ENCODE measurements around the gene ZSWIM6. TPM values are rescaled to one million over a fixed set of nuclear protein-coding genes. Genes with fewer than 3 reads are reported as not detected.

ZSWIM6 gene
- total and polyA plus RNA-seq, 2 of the 4 experiments (the other 2 are of a cell fraction), result 10.8 to 14.1 TPM

- DNase-seq, result no peak
- dilution Hi-C loops (cut with HindIII; ENCODE audit: low sequenced_read_pairs, unreplicated experiment) (no loop called here), in situ Hi-C loops (cut with MboI; ENCODE audit: low sequenced_read_pairs) (no loop called here), intact Hi-C loops (cut with micrococcal nuclease) (no loop called here)
- Histone ChIP-seq H3K23ac (ENCODE audit: low read depth, low read length) (no peak overlapping the region), H2BK20ac (ENCODE audit: low read depth, low read length) (no peak overlapping the region), H2AK9ac (replicated peaks; ENCODE audit: low read depth, low read length, poor library complexity) (no peak overlapping the region), H3K9me3 (ENCODE audit: control insufficient read depth, insufficient read depth, low read length) (no peaks in the 10 kb centered on the region), H3K14ac (replicated peaks; ENCODE audit: low read depth, low read length) (0 out of 2 replicates have a peak overlapping the region, but pooled peaks have one; percentile 34), H3K18ac (ENCODE audit: low read depth, low read length) (no peak overlapping the region), H2BK15ac (ENCODE audit: low read depth, low read length) (no peak overlapping the region), H4K91ac (ENCODE audit: insufficient read depth, low read depth, low read length) (no peak overlapping the region), H3K4me2 (ENCODE audit: low read depth, low read length) (no peak overlapping the region), H3K27ac (ENCODE audit: insufficient read depth, low read length) (no peak overlapping the region), H3K9ac (ENCODE audit: low read depth, low read length) (no peak overlapping the region), H4K8ac (ENCODE audit: low read depth in 2 of 2, low read length in 2 of 2) (no peak overlapping the region), H3K36me3 (ENCODE audit: control insufficient read depth, insufficient read depth, low read length) (no peaks in the 10 kb centered on the region), H2BK5ac (ENCODE audit: low read depth, low read length, poor library complexity, severe bottlenecking) (no peak overlapping the region), H4K5ac (ENCODE audit: low read depth, low read length) (no peak overlapping the region), H4K20me1 (ENCODE audit: insufficient read depth, low read length) (peaks cover 62% of the 10 kb centered on the region), H3K4ac (ENCODE audit: low read depth, low read length) (no peak overlapping the region), H3K27me3 (ENCODE audit: control insufficient read depth, insufficient read depth, low read length) (no peaks in the 10 kb centered on the region), H2AFZ (replicated peaks; ENCODE audit: low read length, poor library complexity) (no peak overlapping the region), H3K9me1 (ENCODE audit: insufficient read depth, low read length) (peaks cover 11% of the 10 kb centered on the region), H3K4me1 (ENCODE audit: control insufficient read depth, insufficient read depth, low read length) (peaks cover 16% of the 10 kb centered on the region), H3K56ac (ENCODE audit: extremely low read depth, insufficient read depth, low read length) (no peak overlapping the region), H2AK5ac (ENCODE audit: low read depth, low read length) (no peak overlapping the region), H3K4me3 (ENCODE audit: insufficient read depth, low read depth, low read length) (no peak overlapping the region), H3K79me1 (ENCODE audit: low read depth in 1 of 2, low read length in 2 of 2) (peaks cover 22 to 70% of the 10 kb centered on the region in 2 experiments; a peak in 3 of 4 replicates), H2BK120ac (ENCODE audit: low read depth, low read length) (no peak overlapping the region)
- ChIA-PET POLR2A (ENCODE audit: unreplicated experiment) (no interaction called here), CTCF (no interaction called here)
- BruUV-seq (replicated peaks), result no TSS peak
- no peak for ATAC-seq (ENCODE audit: low read depth)
- 100% methylated on average over 1 to 2 of the region's 6 CpGs for WGBS, 2 experiments (ENCODE audit: extremely low coverage in 2 of 2, insufficient read length in 1 of 2)
- TF ChIP-seq SMC3 (IDR thresholded peaks at IDR 0.05; ENCODE audit: low read depth, low read length) (no peak), MXI1 (IDR thresholded peaks at IDR 0.05; ENCODE audit: borderline replicate concordance, low read depth, low read length) (no peak), ELK1 (IDR thresholded peaks at IDR 0.05; ENCODE audit: borderline replicate concordance, low read depth, low read length) (no peak), RCOR1 (IDR thresholded peaks at IDR 0.05; ENCODE audit: insufficient replicate concordance, low read length) (no peak), CEBPB (IDR thresholded peaks at IDR 0.05; ENCODE audit: low read depth, low read length) (no peak), FOS (IDR thresholded peaks at IDR 0.05; ENCODE audit: low read depth, low read length) (no peak), POLR2A (IDR thresholded peaks at IDR 0.05; ENCODE audit: low read depth, low read length) (no peak), NFE2L2 (IDR thresholded peaks at IDR 0.05; ENCODE audit: low read depth, low read length) (no peak), BHLHE40 (IDR thresholded peaks at IDR 0.05; ENCODE audit: low read depth, low read length) (no peak), CHD1 (IDR thresholded peaks at IDR 0.05; ENCODE audit: low read depth, low read length) (no peak), MAFK (IDR thresholded peaks at IDR 0.05; ENCODE audit: low read depth, low read length) (no peak), RAD21 (IDR thresholded peaks at IDR 0.05; ENCODE audit: low read length) (no peak), RFX5 (IDR thresholded peaks at IDR 0.05; ENCODE audit: low read depth, low read length) (no peak), MAZ (IDR thresholded peaks at IDR 0.05; ENCODE audit: borderline replicate concordance, low read depth, low read length) (no peak)
- TF ChIP-seq, protein P1, sequence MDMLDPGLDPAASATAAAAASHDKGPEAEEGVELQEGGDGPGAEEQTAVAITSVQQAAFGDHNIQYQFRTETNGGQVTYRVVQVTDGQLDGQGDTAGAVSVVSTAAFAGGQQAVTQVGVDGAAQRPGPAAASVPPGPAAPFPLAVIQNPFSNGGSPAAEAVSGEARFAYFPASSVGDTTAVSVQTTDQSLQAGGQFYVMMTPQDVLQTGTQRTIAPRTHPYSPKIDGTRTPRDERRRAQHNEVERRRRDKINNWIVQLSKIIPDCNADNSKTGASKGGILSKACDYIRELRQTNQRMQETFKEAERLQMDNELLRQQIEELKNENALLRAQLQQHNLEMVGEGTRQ (IDR thresholded peaks at IDR 0.05; ENCODE audit: low read depth, low read length), result no peak
- TF ChIP-seq, protein P2, sequence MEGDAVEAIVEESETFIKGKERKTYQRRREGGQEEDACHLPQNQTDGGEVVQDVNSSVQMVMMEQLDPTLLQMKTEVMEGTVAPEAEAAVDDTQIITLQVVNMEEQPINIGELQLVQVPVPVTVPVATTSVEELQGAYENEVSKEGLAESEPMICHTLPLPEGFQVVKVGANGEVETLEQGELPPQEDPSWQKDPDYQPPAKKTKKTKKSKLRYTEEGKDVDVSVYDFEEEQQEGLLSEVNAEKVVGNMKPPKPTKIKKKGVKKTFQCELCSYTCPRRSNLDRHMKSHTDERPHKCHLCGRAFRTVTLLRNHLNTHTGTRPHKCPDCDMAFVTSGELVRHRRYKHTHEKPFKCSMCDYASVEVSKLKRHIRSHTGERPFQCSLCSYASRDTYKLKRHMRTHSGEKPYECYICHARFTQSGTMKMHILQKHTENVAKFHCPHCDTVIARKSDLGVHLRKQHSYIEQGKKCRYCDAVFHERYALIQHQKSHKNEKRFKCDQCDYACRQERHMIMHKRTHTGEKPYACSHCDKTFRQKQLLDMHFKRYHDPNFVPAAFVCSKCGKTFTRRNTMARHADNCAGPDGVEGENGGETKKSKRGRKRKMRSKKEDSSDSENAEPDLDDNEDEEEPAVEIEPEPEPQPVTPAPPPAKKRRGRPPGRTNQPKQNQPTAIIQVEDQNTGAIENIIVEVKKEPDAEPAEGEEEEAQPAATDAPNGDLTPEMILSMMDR (conservative IDR thresholded peaks at IDR 0.05; ENCODE audit: low read depth, low read length), result no peak
Measured at GRCh38 chr5:61414806-61415205, 82.7 kb downstream of the ZSWIM6 start.
